DOHH2 (cell line): Measurements from ENCODE around the gene SOWAHA.

ENCODE experiments used
- H3F3A ChIP-seq: fragments of 200-600 bp; sonication (generic), shearing (Covaris generic); 2 replicates; pipeline ENCODE4 v1.6.0; 2016; ENCODE audit warnings: antibody characterized with exemption, mild to moderate bottlenecking; ENCODE audit not compliant: control insufficient read depth, insufficient read depth
- H3K27ac ChIP-seq: fragments of 200-600 bp; sonication (generic); 2 replicates; pipeline ENCODE4 v1.5.1; 2014; ENCODE audit warnings: low read depth, mild to moderate bottlenecking, low read length, moderate library complexity
- H3K27me3 ChIP-seq: fragments of 200-600 bp; sonication (generic); 2 replicates; pipeline ENCODE4 v1.6.1; 2014; ENCODE audit warnings: mild to moderate bottlenecking, low read length, mixed read lengths; ENCODE audit not compliant: control insufficient read depth
- H3K36me3 ChIP-seq: fragments of 200-600 bp; sonication (generic); 2 replicates; pipeline ENCODE4 v1.6.1; 2014; ENCODE audit warnings: mild to moderate bottlenecking, low read length, moderate library complexity, mixed read lengths; ENCODE audit not compliant: control insufficient read depth
- H3K4me1 ChIP-seq: fragments of 200-600 bp; sonication (generic); 2 replicates; pipeline ENCODE4 v1.6.1; 2014; ENCODE audit warnings: mild to moderate bottlenecking, low read length, mixed read lengths; ENCODE audit not compliant: control insufficient read depth
- H3K4me2 ChIP-seq: fragments of 200-600 bp; sonication (generic); 2 replicates; pipeline ENCODE4 v1.6.0; 2014; ENCODE audit warnings: mild to moderate bottlenecking, low read length, moderate library complexity
- H3K4me3 ChIP-seq: fragments of 200-600 bp; sonication (generic); 2 replicates; pipeline ENCODE4 v1.5.1; 2014; ENCODE audit warnings: mild to moderate bottlenecking, low read length, mixed read lengths
- H3K79me2 ChIP-seq: fragments of 200-600 bp; sonication (generic); 2 replicates; pipeline ENCODE4 v1.6.1; 2014; ENCODE audit warnings: mild to moderate bottlenecking, low read length, mixed read lengths; ENCODE audit not compliant: control insufficient read depth
- H3K9me2 ChIP-seq: fragments of 200-600 bp; sonication (generic); replicated peaks from 2 replicates; pipeline ENCODE4 v1.6.1; 2014; ENCODE audit warnings: mild to moderate bottlenecking, low read length, mixed read lengths; ENCODE audit not compliant: control insufficient read depth
- H3K9me3 ChIP-seq: fragments of 200-600 bp; sonication (generic); 2 replicates; pipeline ENCODE4 v1.6.1; 2014; ENCODE audit warnings: antibody characterized with exemption, low read length, mixed read lengths; ENCODE audit not compliant: control insufficient read depth, insufficient read depth
- H4K20me1 ChIP-seq: fragments of 200-600 bp; sonication (generic); 2 replicates; pipeline ENCODE4 v1.6.0; 2014; ENCODE audit warnings: low read depth, mild to moderate bottlenecking, antibody characterized with exemption, low read length, moderate library complexity; ENCODE audit not compliant: control insufficient read depth, insufficient read depth
- EZH2phosphoT487 ChIP-seq: fragments of 200-600 bp; sonication (generic); IDR thresholded peaks from 2 replicates; pipeline ENCODE4 v1.6.1; 2017; ENCODE audit warnings: borderline replicate concordance, mild to moderate bottlenecking, antibody characterized with exemption, low read length, moderate library complexity, mixed read lengths
- TF ChIP-seq, protein P1 (sequence below): fragments of 200-600 bp; sonication (generic); IDR thresholded peaks from one replicate; pipeline ENCODE4 v1.5.1; 2014; ENCODE audit warnings: antibody characterized with exemption, mild to moderate bottlenecking, low read depth, low read length; ENCODE audit not compliant: poor library complexity, severe bottlenecking

The SOWAHA gene

DNA sequence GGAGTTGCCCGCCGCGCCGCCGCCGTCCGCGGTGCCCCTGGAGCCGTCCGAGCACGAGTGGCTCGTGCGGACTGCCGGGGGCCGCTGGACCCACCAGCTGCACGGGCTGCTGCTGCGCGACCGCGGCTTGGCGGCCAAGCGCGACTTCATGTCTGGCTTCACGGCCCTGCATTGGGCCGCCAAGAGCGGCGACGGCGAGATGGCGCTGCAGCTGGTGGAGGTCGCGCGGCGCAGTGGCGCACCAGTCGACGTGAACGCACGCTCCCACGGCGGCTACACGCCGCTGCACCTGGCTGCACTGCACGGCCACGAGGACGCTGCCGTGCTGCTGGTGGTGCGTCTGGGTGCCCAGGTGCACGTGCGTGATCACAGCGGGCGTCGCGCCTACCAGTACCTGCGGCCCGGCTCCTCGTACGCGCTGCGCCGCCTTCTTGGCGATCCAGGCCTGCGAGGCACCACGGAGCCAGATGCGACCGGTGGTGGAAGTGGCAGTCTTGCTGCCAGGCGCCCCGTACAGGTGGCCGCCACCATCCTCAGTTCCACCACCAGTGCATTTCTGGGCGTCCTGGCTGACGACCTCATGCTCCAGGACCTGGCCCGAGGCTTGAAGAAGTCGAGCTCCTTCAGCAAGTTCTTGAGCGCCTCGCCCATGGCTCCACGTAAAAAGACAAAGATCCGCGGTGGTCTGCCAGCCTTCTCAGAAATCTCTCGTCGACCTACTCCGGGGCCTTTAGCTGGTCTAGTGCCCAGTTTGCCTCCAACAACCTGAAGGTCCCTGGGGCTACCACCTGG, 1.6 kb downstream of the SOWAHA start:
- peaks cover 5% of the 10 kb centered on the region; the same call in 1 of the 2 replicates for H3F3A ChIP-seq
- no peaks in the 10 kb centered on the region for H3K36me3 ChIP-seq
- 0 out of 2 replicates have a peak, but pooled peaks cover 3% of the 10 kb centered on the region for H3K4me1 ChIP-seq
- H3K27ac ChIP-seq = no peak overlapping the region
- no peaks in the 10 kb centered on the region for H4K20me1 ChIP-seq
- H3K4me3 ChIP-seq = no peak overlapping the region
- H3K9me3 ChIP-seq = no peaks in the 10 kb centered on the region
- H3K79me2 ChIP-seq = no peaks in the 10 kb centered on the region
- H3K27me3 ChIP-seq = peaks cover 27% of the 10 kb centered on the region
- H3K4me2 ChIP-seq = no peak overlapping the region
- no peak for TF ChIP-seq EZH2phosphoT487
- TF ChIP-seq, protein P1, sequence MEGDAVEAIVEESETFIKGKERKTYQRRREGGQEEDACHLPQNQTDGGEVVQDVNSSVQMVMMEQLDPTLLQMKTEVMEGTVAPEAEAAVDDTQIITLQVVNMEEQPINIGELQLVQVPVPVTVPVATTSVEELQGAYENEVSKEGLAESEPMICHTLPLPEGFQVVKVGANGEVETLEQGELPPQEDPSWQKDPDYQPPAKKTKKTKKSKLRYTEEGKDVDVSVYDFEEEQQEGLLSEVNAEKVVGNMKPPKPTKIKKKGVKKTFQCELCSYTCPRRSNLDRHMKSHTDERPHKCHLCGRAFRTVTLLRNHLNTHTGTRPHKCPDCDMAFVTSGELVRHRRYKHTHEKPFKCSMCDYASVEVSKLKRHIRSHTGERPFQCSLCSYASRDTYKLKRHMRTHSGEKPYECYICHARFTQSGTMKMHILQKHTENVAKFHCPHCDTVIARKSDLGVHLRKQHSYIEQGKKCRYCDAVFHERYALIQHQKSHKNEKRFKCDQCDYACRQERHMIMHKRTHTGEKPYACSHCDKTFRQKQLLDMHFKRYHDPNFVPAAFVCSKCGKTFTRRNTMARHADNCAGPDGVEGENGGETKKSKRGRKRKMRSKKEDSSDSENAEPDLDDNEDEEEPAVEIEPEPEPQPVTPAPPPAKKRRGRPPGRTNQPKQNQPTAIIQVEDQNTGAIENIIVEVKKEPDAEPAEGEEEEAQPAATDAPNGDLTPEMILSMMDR = no peak
- H3K9me2 ChIP-seq = no peaks in the 10 kb centered on the region

DNA sequence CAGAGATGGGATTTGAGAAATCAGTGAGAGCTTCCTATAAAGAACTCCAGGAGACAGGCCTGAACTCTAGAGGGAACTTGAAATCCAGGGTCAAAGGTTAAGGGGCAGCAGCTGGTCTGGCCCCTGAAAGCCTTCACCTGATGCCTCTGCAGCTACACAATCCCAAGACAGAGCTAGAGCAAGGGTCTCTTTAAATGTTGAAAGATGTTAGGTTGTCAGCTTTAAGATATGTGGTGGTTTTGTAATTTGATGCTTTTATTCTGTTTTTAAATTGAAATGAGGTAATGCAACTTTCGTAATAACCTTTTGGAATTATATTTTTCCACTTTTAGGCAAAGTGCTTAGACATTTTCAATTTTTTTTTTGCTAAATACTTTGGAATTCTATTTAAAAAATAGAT, 2.4 kb downstream of the SOWAHA start:
- Histone ChIP-seq H3K9me2 (no peaks in the 10 kb centered on the region), H3K9me3 (no peaks in the 10 kb centered on the region), H3K4me3 (no peak overlapping the region), H3K36me3 (no peaks in the 10 kb centered on the region), H3F3A (peaks cover 5% of the 10 kb centered on the region; the same call in 1 of the 2 replicates), H3K79me2 (no peaks in the 10 kb centered on the region), H3K27me3 (peaks cover 26% of the 10 kb centered on the region), H3K4me1 (peaks cover 3% of the 10 kb centered on the region; the same call in 1 of the 2 replicates), H3K4me2 (no peak overlapping the region), H3K27ac (no peak overlapping the region), H4K20me1 (no peaks in the 10 kb centered on the region)
- no peak for TF ChIP-seq EZH2phosphoT487
- TF ChIP-seq, protein P1 = no peak

DNA sequence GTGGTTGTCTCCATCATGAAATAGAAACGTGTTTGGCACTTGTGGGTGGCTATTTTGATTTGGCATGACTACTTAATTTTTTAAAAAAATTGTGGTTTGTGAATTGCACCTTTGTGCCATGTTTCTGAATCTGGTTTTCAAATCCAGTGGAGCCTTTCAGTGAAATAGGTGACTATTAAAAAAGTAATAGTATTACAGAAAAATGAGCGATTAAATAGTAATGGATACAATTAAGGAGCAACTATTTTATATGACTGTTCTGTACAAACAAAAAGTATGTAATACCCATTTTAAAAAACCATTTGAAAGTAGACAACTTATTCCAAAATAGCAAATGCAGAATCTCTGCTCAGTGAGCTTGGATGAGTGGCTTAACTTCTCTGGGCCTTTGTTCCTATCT, 3.0 kb downstream of the SOWAHA start:
- TF ChIP-seq, protein P1 = no peak
- no peak for TF ChIP-seq EZH2phosphoT487

More for the DNA sequence above, 3.0 kb downstream of the SOWAHA start:
- Histone ChIP-seq H3F3A (peaks cover 5% of the 10 kb centered on the region; the same call in 1 of the 2 replicates), H3K27ac (no peak overlapping the region), H3K4me3 (no peak overlapping the region), H3K9me3 (no peaks in the 10 kb centered on the region), H4K20me1 (no peaks in the 10 kb centered on the region), H3K4me2 (no peak overlapping the region), H3K4me1 (peaks cover 3% of the 10 kb centered on the region; the same call in 1 of the 2 replicates), H3K79me2 (no peaks in the 10 kb centered on the region), H3K9me2 (no peaks in the 10 kb centered on the region), H3K27me3 (peaks cover 23% of the 10 kb centered on the region), H3K36me3 (no peaks in the 10 kb centered on the region)
